H1 (cell line): ENCODE measurements around the gene UGT1A9.

ENCODE experiments used
- CEBPB ChIP-seq: IDR thresholded peaks from 2 replicates; pipeline ENCODE4 v1.6.1; 2012; ENCODE audit warnings: low read depth, low read length
- CTBP2 ChIP-seq: IDR thresholded peaks from 2 replicates; pipeline ENCODE4 v1.7.0; 2011; ENCODE audit warnings: borderline replicate concordance, mild to moderate bottlenecking, moderate library complexity, mixed read lengths, low read length; ENCODE audit not compliant: insufficient read depth, insufficient read length
- CTCF ChIP-seq, 3 experiments: IDR thresholded peaks; 1 replicate in 2 of 3; 2 replicates in 1 of 3; pipeline versions ENCODE4 v1.5.1 to v1.6.1; 2011; ENCODE audit warnings: low read length in 3 of 3, mild to moderate bottlenecking in 3 of 3, inconsistent platforms in 2 of 3, low read depth in 1 of 3, moderate library complexity in 1 of 3; ENCODE audit not compliant: insufficient read depth in 1 of 3; ENCODE audit errors: control extremely low read depth in 1 of 3
- EGR1 ChIP-seq: IDR thresholded peaks from 2 replicates; pipeline ENCODE4 v1.6.1; 2011; ENCODE audit warnings: low read depth, low read length, borderline replicate concordance
- EZH2 ChIP-seq: fragments of 200-600 bp; sonication (generic); IDR thresholded peaks from 2 replicates; pipeline ENCODE4 v1.7.1; 2012; ENCODE audit warnings: low read depth, mild to moderate bottlenecking, moderate library complexity, low read length, inconsistent platforms; ENCODE audit not compliant: severe bottlenecking
- JUND ChIP-seq: IDR thresholded peaks from 2 replicates; pipeline ENCODE4 v1.6.1; 2011; ENCODE audit warnings: mild to moderate bottlenecking, improper control_type of control experiment, low read length
- MAFK ChIP-seq: IDR thresholded peaks from 2 replicates; pipeline ENCODE4 v1.6.1; 2012; ENCODE audit warnings: low read depth, mild to moderate bottlenecking, improper control_type of control experiment, low read length
- MAX ChIP-seq: IDR thresholded peaks from 2 replicates; pipeline ENCODE4 v1.6.1; 2012; ENCODE audit warnings: inconsistent platforms
- POLR2A ChIP-seq, 2 experiments: IDR thresholded peaks; 1 replicate in 1 of 2; 2 replicates in 1 of 2; pipeline ENCODE4 v1.6.1; 2011; ENCODE audit warnings: low read depth in 2 of 2, low read length in 2 of 2, mild to moderate bottlenecking in 2 of 2; ENCODE audit errors: control extremely low read depth in 1 of 2
- POLR2AphosphoS5 ChIP-seq: IDR thresholded peaks from 2 replicates; pipeline ENCODE4 v1.6.1; 2011; ENCODE audit warnings: low read depth, low read length
- RAD21 ChIP-seq, 2 experiments: IDR thresholded peaks in 1 of 2; conservative IDR thresholded peaks in 1 of 2; 2 replicates each; pipeline ENCODE4 v1.6.1; 2011; ENCODE audit warnings: low read depth in 2 of 2, low read length in 2 of 2, improper control_type of control experiment in 1 of 2, inconsistent platforms in 1 of 2, mild to moderate bottlenecking in 1 of 2, moderate library complexity in 1 of 2
- TAF1 ChIP-seq: IDR thresholded peaks from 2 replicates; pipeline ENCODE4 v1.6.1; 2011; ENCODE audit warnings: mild to moderate bottlenecking, low read depth, low read length
- TBP ChIP-seq: IDR thresholded peaks from 2 replicates; pipeline ENCODE4 v1.6.1; 2011; ENCODE audit warnings: low read depth, low read length, improper control_type of control experiment
- YY1 ChIP-seq: IDR thresholded peaks from 2 replicates; pipeline ENCODE4 v1.6.1; 2011; ENCODE audit warnings: low read depth, mild to moderate bottlenecking, low read length

- no peak for TF ChIP-seq CTCF (IDR thresholded peaks at IDR 0.05; ENCODE audit: control extremely low read depth in 1 of 3, insufficient read depth in 1 of 3, low read depth in 1 of 3, low read length in 3 of 3)
- no peak for TF ChIP-seq TAF1
- no peak for TF ChIP-seq YY1
- no peak for TF ChIP-seq POLR2A (IDR thresholded peaks at IDR 0.05; ENCODE audit: control extremely low read depth in 1 of 2, low read depth in 2 of 2, low read length in 2 of 2)
- TF ChIP-seq JUND, result no peak
- TF ChIP-seq TBP, result no peak
- TF ChIP-seq MAFK, result no peak
- TF ChIP-seq CTBP2, result no peak
- TF ChIP-seq POLR2AphosphoS5, result no peak
- TF ChIP-seq EGR1, result no peak
- TF ChIP-seq EZH2, result no peak
- no peak for TF ChIP-seq RAD21 (IDR thresholded peaks at IDR 0.05 in 1 of 2, conservative IDR thresholded peaks at IDR 0.05 in 1 of 2; ENCODE audit: low read depth in 2 of 2, low read length in 2 of 2)
- TF ChIP-seq MAX, result no peak
- TF ChIP-seq CEBPB, result no peak
These were observed 37.2 kb downstream of the UGT1A9 start for GRCh38 chr2:233708942-233709341.
